ENCODE measurements around the gene NHERF2. TPM values are rescaled to one million over a fixed set of nuclear protein-coding genes. Genes with fewer than 3 reads are reported as not detected.

Gene NHERF2
- polyA plus RNA-seq, 1 experiment: 107 TPM

DNA sequence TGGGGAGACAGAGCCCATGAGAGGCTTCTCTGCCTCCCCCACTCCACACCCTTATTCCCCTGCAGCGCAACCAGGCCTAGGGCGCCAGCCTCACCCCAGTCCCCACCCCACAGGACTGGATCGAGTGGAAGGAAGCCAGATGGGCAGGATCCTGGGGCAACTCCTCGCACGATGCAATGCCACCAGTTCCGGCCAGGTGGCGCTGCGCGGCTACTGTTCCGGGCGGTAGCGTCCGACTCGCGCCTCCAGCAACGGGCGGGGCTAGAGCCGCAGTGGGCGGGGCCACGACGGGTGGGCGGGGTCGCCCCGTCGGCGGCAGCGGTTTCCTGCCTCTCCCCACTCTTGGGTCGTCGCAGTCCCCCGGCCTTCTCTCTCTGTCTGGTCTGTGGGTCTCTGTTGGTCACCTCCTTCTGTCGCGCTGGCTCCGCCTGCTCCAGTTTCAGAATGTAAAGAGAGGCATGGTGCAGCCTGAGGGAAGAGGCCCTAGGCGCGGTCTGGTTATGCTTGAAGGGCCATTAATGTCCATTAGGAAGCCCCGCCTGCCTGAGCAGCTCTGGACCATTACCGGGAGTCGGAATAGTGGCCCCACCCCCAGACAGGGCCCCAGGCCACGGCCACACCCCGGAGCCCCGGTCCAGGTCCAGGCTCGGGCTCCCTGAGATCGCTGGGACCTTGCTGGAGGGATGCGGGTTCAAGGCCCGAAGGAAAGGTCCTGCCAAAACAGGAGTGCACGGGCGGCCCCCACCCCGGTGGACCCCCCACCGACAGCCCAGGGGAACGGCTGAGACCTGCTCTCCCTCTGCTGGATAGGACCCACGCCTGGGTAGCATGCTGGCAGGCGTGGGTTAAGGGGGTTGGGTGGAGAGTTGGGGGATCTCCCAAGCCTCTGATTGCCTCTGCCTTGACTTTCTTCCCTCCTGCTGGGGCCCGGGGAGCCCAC, 3.3 kb upstream of the NHERF2 start:
- no peak for DNase-seq (ENCODE audit: low read depth)
- TF ChIP-seq CTCF (IDR thresholded peaks at IDR 0.05; ENCODE audit: insufficient read depth, low read depth, low read length): peak; percentile 89
- POLR2A ChIA-PET: interaction anchor here (0.6 to 1.5 kb wide), 3 partner anchors 117 to 153 kb away, joined by 4 to 22 read pairs (median 5); partner anchors contain the start of gene TRAF7
- Histone ChIP-seq H3K36me3 (ENCODE audit: control insufficient read depth, insufficient read depth, low read length) (no peaks in the 10 kb centered on the region), H3K27me3 (ENCODE audit: control insufficient read depth, insufficient read depth, low read length) (peaks cover 6% of the 10 kb centered on the region; the same call in 1 of the 2 replicates), H3K4me3 (ENCODE audit: low read depth, low read length) (peak overlapping the region; percentile 18)
- CTCF ChIA-PET: interaction anchor here (0.6 to 4.2 kb wide), 42 partner anchors 9 to 1055 kb away, joined by 3 to 34 read pairs (median 5); partner anchors contain the start of genes NTHL1, TRAF7 and TSC2

DNA sequence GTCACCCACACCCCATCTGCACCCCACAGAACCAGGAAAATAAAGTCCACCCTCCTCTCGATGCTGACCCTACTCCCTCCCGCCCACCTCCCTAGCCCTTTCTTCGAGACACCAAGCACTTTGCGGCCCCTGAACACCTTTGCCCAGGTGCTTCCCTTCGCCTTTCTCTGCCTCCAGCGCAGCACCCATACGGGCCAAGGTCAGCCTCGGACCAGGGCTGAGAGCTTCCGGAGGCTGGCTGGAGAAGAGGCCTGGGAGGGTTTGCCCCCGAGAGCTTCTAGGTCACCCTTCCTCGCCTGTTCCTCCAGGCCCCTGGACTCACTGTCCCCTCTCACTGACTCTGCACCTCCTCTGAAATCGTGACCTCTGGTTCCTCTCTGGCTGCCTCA, 2.7 kb upstream of the NHERF2 start:
- CTCF ChIA-PET: interaction anchor here (0.6 to 4.2 kb wide), 19 partner anchors 8 to 130 kb away, joined by 3 to 34 read pairs (median 8); partner anchors contain the start of genes NTHL1 and TSC2
- no peak for TF ChIP-seq CTCF (IDR thresholded peaks at IDR 0.05; ENCODE audit: insufficient read depth, low read depth, low read length)
- peaks cover 4% of the 10 kb centered on the region; the same call in 1 of the 2 replicates for H3K27me3 ChIP-seq (ENCODE audit: control insufficient read depth, insufficient read depth, low read length)
- DNase-seq (ENCODE audit: low read depth): no peak
- POLR2A ChIA-PET: interaction anchor here (1.5 kb wide), 1 partner anchor 131 kb away, joined by 4 read pairs; the partner anchor contains the start of gene TRAF7
- H3K4me3 ChIP-seq (ENCODE audit: low read depth, low read length): no peak overlapping the region
- no peaks in the 10 kb centered on the region for H3K36me3 ChIP-seq (ENCODE audit: control insufficient read depth, insufficient read depth, low read length)

- no peak for DNase-seq (ENCODE audit: low read depth)
- no peak overlapping the region for H3K4me3 ChIP-seq (ENCODE audit: low read depth, low read length)
- ChIA-PET CTCF (interaction anchor here (1.7 to 4.2 kb wide), 3 partner anchors 31 to 127 kb away, joined by 9 to 34 read pairs (median 11); no protein-coding TSS in a partner anchor), POLR2A (no interaction called here)
- TF ChIP-seq CTCF (IDR thresholded peaks at IDR 0.05; ENCODE audit: insufficient read depth, low read depth, low read length): no peak
- no peaks in the 10 kb centered on the region for H3K27me3 ChIP-seq (ENCODE audit: control insufficient read depth, insufficient read depth, low read length)
- peaks cover 8% of the 10 kb centered on the region for H3K36me3 ChIP-seq (ENCODE audit: control insufficient read depth, insufficient read depth, low read length)
Measured at GRCh38 chr16:2025251-2025650, 1.5 kb upstream of the NHERF2 start.

DNA sequence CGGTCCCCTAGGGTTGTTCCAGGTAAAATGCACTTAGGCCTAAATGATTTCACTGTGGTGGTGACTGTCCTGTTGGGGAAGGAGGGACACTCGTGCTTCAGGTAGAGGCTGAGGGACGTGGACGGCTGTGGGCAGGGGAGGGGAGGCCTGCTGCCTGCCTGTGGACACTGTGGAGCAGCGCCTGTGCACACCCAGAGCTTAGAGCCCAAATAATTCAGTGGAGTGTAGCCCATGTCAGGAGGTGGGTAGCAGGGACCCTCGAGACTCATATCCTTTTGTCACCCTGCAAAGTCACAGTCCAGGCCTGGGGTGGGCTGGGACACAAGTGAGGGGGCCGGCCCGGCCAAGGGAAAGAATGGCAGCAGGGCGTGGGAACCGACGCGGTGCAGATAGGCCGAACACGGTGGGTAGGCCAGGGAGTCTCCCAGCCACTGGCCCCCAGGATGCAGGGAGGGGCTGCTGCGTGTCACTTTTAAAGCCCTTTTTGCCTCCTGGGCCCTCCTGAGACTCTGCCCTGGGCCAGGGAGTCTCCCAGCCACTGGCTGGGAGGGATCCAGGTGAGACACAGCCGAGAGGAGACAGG, 733 bp upstream of the NHERF2 start:
- peaks cover 10% of the 10 kb centered on the region for H3K36me3 ChIP-seq (ENCODE audit: control insufficient read depth, insufficient read depth, low read length)
- TF ChIP-seq CTCF (IDR thresholded peaks at IDR 0.05; ENCODE audit: insufficient read depth, low read depth, low read length): no peak
- H3K27me3 ChIP-seq (ENCODE audit: control insufficient read depth, insufficient read depth, low read length): no peaks in the 10 kb centered on the region
- POLR2A ChIA-PET: no interaction called here
- H3K4me3 ChIP-seq (ENCODE audit: low read depth, low read length): peak overlapping the region; percentile 62
- DNase-seq (ENCODE audit: low read depth): no peak
- CTCF ChIA-PET: interaction anchor here (2.0 to 4.2 kb wide), 3 partner anchors 10 to 114 kb away, joined by 10 to 34 read pairs (median 11); no protein-coding TSS in a partner anchor

Measured in BJ (cell line).